IPS-20b (cell line): ENCODE results near the gene SLC7A10.
"Not testable (repeated sequence)": the region's sequence is repeated elsewhere in the genome, so short reads cannot be mapped to it uniquely, and the experiment has no call there.

Experiments
- H3K27ac ChIP-seq: one replicate; pipeline ENCODE4 v1.5.1; 2013; ENCODE audit warnings: low read length
- H3K27me3 ChIP-seq: 2 replicates; pipeline ENCODE4 v1.6.1; 2013; ENCODE audit warnings: mild to moderate bottlenecking, low read length, inconsistent platforms; ENCODE audit not compliant: insufficient read depth
- H3K36me3 ChIP-seq: 2 replicates; pipeline ENCODE4 v1.6.1; 2013; ENCODE audit warnings: low read depth, mild to moderate bottlenecking, inconsistent platforms, low read length, moderate library complexity; ENCODE audit not compliant: insufficient read depth
- H3K4me1 ChIP-seq: 2 replicates; pipeline ENCODE4 v1.6.1; 2013; ENCODE audit warnings: mild to moderate bottlenecking, control low read depth, inconsistent platforms, low read length, moderate library complexity; ENCODE audit not compliant: insufficient read depth
- H3K4me3 ChIP-seq: 2 replicates; pipeline ENCODE4 v1.5.1; 2013; ENCODE audit warnings: mild to moderate bottlenecking, low read length, inconsistent platforms
- H3K9ac ChIP-seq: 2 replicates; pipeline ENCODE4 v1.6.1; 2013; ENCODE audit warnings: low read depth, mild to moderate bottlenecking, inconsistent platforms, low read length, moderate library complexity
- H3K9me3 ChIP-seq: 2 replicates; pipeline ENCODE4 v1.6.1; 2013; ENCODE audit warnings: mild to moderate bottlenecking, low read depth, low read length, inconsistent platforms; ENCODE audit not compliant: insufficient read depth

SLC7A10 gene

DNA sequence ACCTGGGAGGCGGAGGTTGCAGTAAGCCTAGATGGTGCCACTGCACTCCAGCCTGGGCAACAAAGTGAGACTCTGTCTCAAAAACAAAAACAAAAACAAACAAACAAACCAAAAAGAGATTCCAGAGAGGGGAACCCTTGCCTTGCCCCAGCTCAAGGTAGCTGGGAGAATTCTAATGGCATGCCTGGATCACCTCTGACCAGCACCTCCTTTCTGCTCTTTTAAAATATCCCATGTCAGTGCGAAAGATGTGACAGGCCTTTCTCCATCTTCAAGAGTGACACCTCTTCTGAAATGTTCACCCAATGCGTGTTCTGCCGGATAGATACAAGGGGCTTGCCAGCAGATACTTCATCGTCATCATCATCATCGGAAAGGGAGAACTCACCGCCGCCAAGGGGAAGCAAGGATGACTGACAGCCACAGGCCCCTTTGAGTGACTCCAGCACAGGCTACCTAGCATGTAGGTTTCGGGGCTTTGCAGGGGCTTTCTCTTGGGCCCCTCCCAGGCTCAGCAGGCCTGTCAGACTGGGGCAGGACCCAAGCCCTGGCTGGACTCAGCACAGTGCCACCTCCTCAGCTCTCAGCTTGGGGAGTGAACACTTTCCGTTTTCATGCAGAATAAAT, 50.4 kb downstream of the SLC7A10 start:
- Histone ChIP-seq H3K27ac (no peak overlapping the region), H3K4me3 (peak overlapping the region; percentile 95; the same call in 1 of the 2 replicates), H3K9me3 (no peaks in the 10 kb centered on the region), H3K27me3 (peaks cover 13% of the 10 kb centered on the region; the same call in 1 of the 2 replicates), H3K4me1 (0 out of 2 replicates have a peak, but pooled peaks cover 4% of the 10 kb centered on the region), H3K36me3 (no peaks in the 10 kb centered on the region), H3K9ac (no peak overlapping the region)

DNA sequence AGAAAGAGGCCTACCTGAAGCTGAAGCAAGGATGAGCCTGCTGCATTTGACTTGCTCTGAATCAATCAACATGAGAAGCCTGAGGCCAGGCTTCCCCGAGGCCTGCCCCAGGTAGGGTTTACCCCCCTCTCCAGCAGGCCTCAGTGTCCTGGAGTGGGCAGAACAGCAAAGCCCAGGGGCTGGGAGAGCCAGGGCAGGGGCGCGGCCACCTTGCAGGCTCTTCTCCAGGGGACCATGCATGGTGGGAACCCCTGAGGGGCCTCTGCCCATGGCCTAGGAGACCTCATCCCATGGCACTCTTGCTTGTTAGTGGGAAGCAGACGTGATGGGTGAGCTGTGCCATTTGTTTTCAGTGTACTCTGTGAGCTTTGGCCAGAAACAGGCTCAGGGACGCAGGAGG, 51.5 kb downstream of the SLC7A10 start:
- Histone ChIP-seq H3K4me3 (no peak overlapping the region), H3K27ac (no peak overlapping the region), H3K4me1 (0 out of 2 replicates have a peak, but pooled peaks cover 4% of the 10 kb centered on the region), H3K27me3 (peaks cover 11% of the 10 kb centered on the region; the same call in 1 of the 2 replicates), H3K9ac (no peak overlapping the region), H3K36me3 (no peaks in the 10 kb centered on the region), H3K9me3 (no peaks in the 10 kb centered on the region)

GRCh38 chr19:33171916-33172359, 53.7 kb downstream of the SLC7A10 start:
- H3K4me3 ChIP-seq = no peak overlapping the region
- H3K9ac ChIP-seq = no peak overlapping the region
- peaks cover 6% of the 10 kb centered on the region for H3K9me3 ChIP-seq
- H3K27ac ChIP-seq = no peak overlapping the region
- no peaks in the 10 kb centered on the region for H3K27me3 ChIP-seq
- H3K4me1 ChIP-seq = 0 out of 2 replicates have a peak, but pooled peaks cover 4% of the 10 kb centered on the region
- H3K36me3 ChIP-seq = no peaks in the 10 kb centered on the region

GRCh38 chr19:33171222-33171795, 54.3 kb downstream of the SLC7A10 start:
- H3K9ac ChIP-seq = no peak overlapping the region
- H3K27me3 ChIP-seq = no peaks in the 10 kb centered on the region
- H3K4me1 ChIP-seq = 0 out of 2 replicates have a peak, but pooled peaks cover 4% of the 10 kb centered on the region
- no peak overlapping the region for H3K4me3 ChIP-seq
- no peaks in the 10 kb centered on the region for H3K36me3 ChIP-seq
- no peak overlapping the region for H3K27ac ChIP-seq
- H3K9me3 ChIP-seq = peaks cover 6% of the 10 kb centered on the region

- Histone ChIP-seq H3K36me3 (no peaks in the 10 kb centered on the region), H3K9me3 (peaks cover 6% of the 10 kb centered on the region), H3K27me3 (no peaks in the 10 kb centered on the region), H3K4me1 (no peaks in the 10 kb centered on the region), H3K9ac (no peak overlapping the region), H3K4me3 (no peak overlapping the region), H3K27ac (no peak overlapping the region)
Measured at GRCh38 chr19:33168528-33168927, 57.1 kb downstream of the SLC7A10 start.

GRCh38 chr19:33167438-33167837, 58.2 kb downstream of the SLC7A10 start:
- Histone ChIP-seq H3K36me3 (no peaks in the 10 kb centered on the region), H3K27me3 (no peaks in the 10 kb centered on the region), H3K4me3 (no peak overlapping the region), H3K4me1 (no peaks in the 10 kb centered on the region), H3K27ac (no peak overlapping the region), H3K9ac (no peak overlapping the region), H3K9me3 (peaks cover 6% of the 10 kb centered on the region)

DNA sequence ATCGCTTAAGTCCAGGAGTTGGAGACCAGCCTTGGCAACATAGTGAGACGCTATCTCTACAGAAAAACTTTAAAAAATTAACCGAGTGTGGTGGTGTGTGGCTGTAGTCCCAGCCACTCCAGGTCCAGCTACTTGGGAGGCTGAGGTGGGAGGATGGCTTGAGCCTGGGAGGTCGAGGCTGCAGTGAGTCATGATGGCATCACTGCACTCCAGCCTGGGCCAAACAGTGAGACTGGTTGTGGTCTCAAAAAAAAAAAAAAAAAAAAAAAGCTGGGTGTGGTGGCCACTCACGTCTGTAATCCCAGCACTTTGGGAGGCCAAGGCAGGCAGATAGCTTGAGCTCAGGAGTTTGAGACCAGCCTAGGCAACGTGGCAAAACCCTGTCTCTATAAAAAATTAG, 59.6 kb downstream of the SLC7A10 start:
- not testable (repeated sequence) for H3K27ac ChIP-seq, H3K9me3 ChIP-seq, H3K9ac ChIP-seq, H3K36me3 ChIP-seq, H3K27me3 ChIP-seq, H3K4me3 ChIP-seq, H3K4me1 ChIP-seq

GRCh38 chr19:33163481-33163880, 62.2 kb downstream of the SLC7A10 start:
- Histone ChIP-seq H3K4me1 (no peaks in the 10 kb centered on the region), H3K9me3 (peaks cover 6% of the 10 kb centered on the region), H3K4me3 (no peak overlapping the region), H3K27me3 (no peaks in the 10 kb centered on the region), H3K36me3 (no peaks in the 10 kb centered on the region), H3K27ac (no peak overlapping the region), H3K9ac (no peak overlapping the region)

GRCh38 chr19:33161201-33161600, 64.4 kb downstream of the SLC7A10 start:
- Histone ChIP-seq H3K36me3 (no peaks in the 10 kb centered on the region), H3K9me3 (no peaks in the 10 kb centered on the region), H3K27ac (no peak overlapping the region), H3K4me3 (no peak overlapping the region), H3K27me3 (no peaks in the 10 kb centered on the region), H3K9ac (no peak overlapping the region), H3K4me1 (no peaks in the 10 kb centered on the region)

DNA sequence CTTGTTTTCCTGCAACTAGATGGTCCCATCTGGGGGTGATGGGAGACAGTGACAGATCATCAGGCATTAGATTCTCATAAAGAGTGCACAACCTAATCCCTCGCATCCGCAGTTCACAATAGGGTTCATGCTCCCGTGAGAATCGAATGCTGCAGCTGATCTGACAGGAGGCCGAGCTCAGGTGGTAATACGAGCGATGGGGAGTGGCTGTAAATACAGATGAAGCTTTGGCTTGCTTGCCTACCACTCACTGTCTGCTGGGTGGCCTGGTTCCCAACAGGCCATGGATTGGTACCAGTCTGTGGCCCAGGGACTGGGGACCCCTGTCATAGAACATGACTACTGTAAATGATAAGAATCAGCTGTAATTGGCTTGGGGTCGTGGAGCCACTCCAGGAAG, 65.8 kb downstream of the SLC7A10 start:
- H3K27me3 ChIP-seq = no peaks in the 10 kb centered on the region
- no peaks in the 10 kb centered on the region for H3K36me3 ChIP-seq
- no peaks in the 10 kb centered on the region for H3K4me1 ChIP-seq
- H3K9ac ChIP-seq = no peak overlapping the region
- no peak overlapping the region for H3K27ac ChIP-seq
- no peaks in the 10 kb centered on the region for H3K9me3 ChIP-seq
- no peak overlapping the region for H3K4me3 ChIP-seq

- Histone ChIP-seq H3K27me3 (no peaks in the 10 kb centered on the region), H3K9ac (no peak overlapping the region), H3K36me3 (no peaks in the 10 kb centered on the region), H3K9me3 (no peaks in the 10 kb centered on the region), H3K27ac (no peak overlapping the region), H3K4me3 (no peak overlapping the region), H3K4me1 (no peaks in the 10 kb centered on the region)
Measured at GRCh38 chr19:33159149-33159548, 66.5 kb downstream of the SLC7A10 start.
